GM12878 (cell line): ENCODE data around the gene POLK. TPM values are rescaled to one million over a fixed set of nuclear protein-coding genes. Genes with fewer than 3 reads are reported as not detected.

Experiments
- ATAC-seq: fragments of 200-7000 bp; cut with Tn5 transposase; 3 replicates; pipeline ENCODE4 v1.9.1; 2020; ENCODE audit warnings: mild to moderate bottlenecking, moderate library complexity
- BruUV-seq: library from RNA; stranded (reverse); fragments of 400-500 nt; replicated peaks from 2 replicates; lab custom pipeline; 2021; lab: Mats Ljungman, UMichigan
- CTCF ChIA-PET: fragments of 300-600 bp; sonication (Branson Sonifier 250); formaldehyde crosslinking; extraction: SDS; loops from one replicate; lab custom pipeline; 2021; ENCODE audit warnings: inconsistent platforms; lab: Yijun Ruan, JAX
- POLR2A ChIA-PET: fragments of 350-600 bp; formaldehyde crosslinking; extraction: SDS; loops from one replicate; lab custom pipeline; 2021; ENCODE audit warnings: inconsistent platforms; lab: Charles Lee
- RAD21 ChIA-PET: fragments of 300-600 bp; sonication (Branson Sonifier 250); formaldehyde crosslinking; loops from one replicate; lab custom pipeline; 2023; ENCODE audit warnings: antibody characterized with exemption; ENCODE audit not compliant: unreplicated experiment; lab: Charles Lee
- SMC1A ChIA-PET: fragments of 300-600 bp; sonication (Branson Sonifier 250); formaldehyde crosslinking; loops from one replicate; lab custom pipeline; 2023; ENCODE audit not compliant: unreplicated experiment, uncharacterized antibody; lab: Charles Lee
- DNase-seq: peaks from one replicate; pipeline ENCODE4 v3.0.0-alpha.2; 2011; ENCODE audit warnings: low read depth, low spot score
- FAIRE-seq: peaks from 3 replicates; lab custom pipeline; 2011; peaks lifted over from hg19 to GRCh38; lab: Jason Lieb, UNC
- H2AFZ ChIP-seq: 2 replicates; pipeline ENCODE4 v1.6.0; 2011; ENCODE audit warnings: low read depth, low read length, control low read depth; ENCODE audit not compliant: control insufficient read depth
- H3K27ac ChIP-seq: 2 replicates; pipeline ENCODE4 v1.5.1; 2011; ENCODE audit warnings: control low read depth; ENCODE audit not compliant: control insufficient read depth, insufficient read depth
- H3K27me3 ChIP-seq, 2 experiments: replicated peaks in 1 of 2; 2 replicates each; pipeline versions ENCODE4 v1.6.0 to v1.6.1; 2011; ENCODE audit warnings: low read length in 1 of 2; ENCODE audit not compliant: control insufficient read depth in 2 of 2, insufficient read depth in 2 of 2
- H3K36me3 ChIP-seq, 2 experiments: 2 replicates each; pipeline ENCODE4 v1.5.1; 2011; ENCODE audit warnings: low read length in 1 of 2; ENCODE audit not compliant: control insufficient read depth in 2 of 2, insufficient read depth in 2 of 2
- H3K4me1 ChIP-seq: 2 replicates; pipeline ENCODE4 v1.6.1; 2011; ENCODE audit warnings: mild to moderate bottlenecking, low read length, moderate library complexity, mixed read lengths; ENCODE audit not compliant: control insufficient read depth, insufficient read depth
- H3K4me2 ChIP-seq: 2 replicates; pipeline ENCODE4 v1.6.0; 2011; ENCODE audit warnings: control low read depth; ENCODE audit not compliant: control insufficient read depth, insufficient read depth
- H3K4me3 ChIP-seq: fragments of 200-600 bp; sonication (generic); 2 replicates; pipeline ENCODE4 v1.5.1; 2016
- H3K79me2 ChIP-seq: 2 replicates; pipeline ENCODE4 v1.6.0; 2011; ENCODE audit warnings: low read length; ENCODE audit not compliant: control insufficient read depth, insufficient read depth
- H3K9ac ChIP-seq: 2 replicates; pipeline ENCODE4 v1.8.0; 2011; ENCODE audit warnings: low read length, control low read depth, mixed read lengths; ENCODE audit not compliant: control insufficient read depth, insufficient read depth
- H3K9me3 ChIP-seq: replicated peaks from 3 replicates; pipeline ENCODE4 v1.5.1; 2011; ENCODE audit warnings: mild to moderate bottlenecking, low read length; ENCODE audit not compliant: control insufficient read depth, insufficient read depth
- H4K20me1 ChIP-seq: 2 replicates; pipeline ENCODE4 v1.6.0; 2011; ENCODE audit not compliant: control insufficient read depth, insufficient read depth
- ASH2L ChIP-seq: fragments of 300-600, 200-600 bp; sonication (generic); IDR thresholded peaks from 2 replicates; pipeline ENCODE4 v1.6.1; 2017; ENCODE audit warnings: low read depth, mild to moderate bottlenecking, borderline replicate concordance
- BACH1 ChIP-seq: fragments of 450-650 bp; IDR thresholded peaks from 2 replicates; pipeline ENCODE4 v1.6.1; 2017; ENCODE audit warnings: mild to moderate bottlenecking, borderline replicate concordance
- CEBPZ ChIP-seq: fragments of 150-350 bp; IDR thresholded peaks from 2 replicates; pipeline ENCODE4 v1.6.1; 2016; ENCODE audit warnings: low read depth, low read length
- ETV6 ChIP-seq, 2 experiments: fragments of 450-650 bp in 1 of 2; IDR thresholded peaks in 1 of 2; conservative IDR thresholded peaks in 1 of 2; 2 replicates each; pipeline ENCODE4 v1.6.1; 2014; ENCODE audit warnings: antibody characterized with exemption in 1 of 2, borderline replicate concordance in 1 of 2, low read depth in 1 of 2, mild to moderate bottlenecking in 1 of 2, moderate library complexity in 1 of 2
- EZH2 ChIP-seq: IDR thresholded peaks from 2 replicates; pipeline ENCODE4 v1.6.1; 2012; ENCODE audit warnings: low read depth, mild to moderate bottlenecking, control low read depth, inconsistent platforms, low read length, borderline replicate concordance; ENCODE audit not compliant: control insufficient read depth
- GABPA ChIP-seq: IDR thresholded peaks from 2 replicates; pipeline ENCODE4 v1.6.1; 2014; ENCODE audit warnings: antibody characterized with exemption, low read depth, mild to moderate bottlenecking, inconsistent platforms
- GATAD2B ChIP-seq: fragments of 450-650 bp; conservative IDR thresholded peaks from 2 replicates; pipeline ENCODE4 v1.6.1; 2017; ENCODE audit warnings: low read depth, mild to moderate bottlenecking, moderate library complexity
- KDM1A ChIP-seq: fragments of 200-600 bp; sonication (generic); IDR thresholded peaks from 2 replicates; pipeline ENCODE4 v1.6.1; 2016; ENCODE audit warnings: borderline replicate concordance
- NFIC ChIP-seq: IDR thresholded peaks from 2 replicates; pipeline ENCODE4 v1.6.1; 2012; ENCODE audit warnings: low read depth, mild to moderate bottlenecking, inconsistent platforms, low read length, moderate library complexity
- NFYA ChIP-seq: IDR thresholded peaks from 2 replicates; pipeline ENCODE4 v1.6.1; 2011; ENCODE audit warnings: low read depth, mild to moderate bottlenecking, low read length, improper control_type of control experiment, borderline replicate concordance
- PML ChIP-seq: IDR thresholded peaks from 2 replicates; pipeline ENCODE4 v1.6.1; 2012; ENCODE audit warnings: low read length, inconsistent platforms
- SUPT20H ChIP-seq: IDR thresholded peaks from 2 replicates; pipeline ENCODE4 v1.6.1; 2011; ENCODE audit warnings: low read depth, mild to moderate bottlenecking, low read length, moderate library complexity, borderline replicate concordance; ENCODE audit not compliant: control insufficient read depth
- TCF12 ChIP-seq: IDR thresholded peaks from 2 replicates; pipeline ENCODE4 v1.6.1; 2011; ENCODE audit warnings: low read depth, mild to moderate bottlenecking, low read length
- USF1 ChIP-seq: IDR thresholded peaks from 2 replicates; pipeline ENCODE4 v1.6.1; 2011; ENCODE audit warnings: borderline replicate concordance, low read depth, mild to moderate bottlenecking, moderate library complexity, mixed read lengths, low read length; ENCODE audit not compliant: insufficient read depth; ENCODE audit errors: extremely low read length
- YBX1 ChIP-seq: fragments of 450-650 bp; IDR thresholded peaks from 2 replicates; pipeline ENCODE4 v1.6.1; 2016; ENCODE audit warnings: antibody characterized with exemption
- ZNF207 ChIP-seq: fragments of 450-650 bp; IDR thresholded peaks from 2 replicates; pipeline ENCODE4 v1.6.1; 2014; ENCODE audit warnings: antibody characterized with exemption, mild to moderate bottlenecking, borderline replicate concordance
- ZNF24 ChIP-seq: fragments of 450-650 bp; IDR thresholded peaks from 2 replicates; pipeline ENCODE4 v1.6.1; 2017; ENCODE audit warnings: antibody characterized with exemption, mild to moderate bottlenecking
- ZSCAN29 ChIP-seq: fragments of 450-650 bp; IDR thresholded peaks from 2 replicates; pipeline ENCODE4 v1.6.1; 2017; ENCODE audit warnings: mild to moderate bottlenecking, moderate library complexity
- ZZZ3 ChIP-seq: IDR thresholded peaks from 2 replicates; pipeline ENCODE4 v1.6.1; 2011; ENCODE audit warnings: low read depth; ENCODE audit not compliant: control insufficient read depth, insufficient read length
- WGBS: methylation state at CpG from one replicate; pipeline ENCODE4 v1.1.6; 2016; ENCODE audit warnings: low lambda C conversion rate; ENCODE audit not compliant: insufficient replicate concordance, insufficient coverage; ENCODE audit errors: missing lambda C conversion rate; 5-methylcytosine and 5-hydroxymethylcytosine counted together
- in situ Hi-C: fragments of 300-500 bp; cut with MboI; formaldehyde crosslinking; loops from 9 replicates; pipeline ENCODE4 v1.14.3; 2018; ENCODE audit warnings: mixed read lengths
- intact Hi-C: fragments of 100-400 bp; cut with micrococcal nuclease; formaldehyde crosslinking; loops from one replicate; pipeline ENCODE4 v1.14.2; 2022; ENCODE audit not compliant: unreplicated experiment
- polyA plus RNA-seq, 11 experiments: library from polyadenylated mRNA; depleted of rRNA in 4 of 11; unstranded in 6 of 11; stranded (reverse) in 5 of 11; fragments of >200 nt; fragmentation: Nextera tagmentation in 4 of 11; fragmentation: Illumina TruSeq in 1 of 11; extraction: Ambion mirVana in 4 of 11; extraction: Trizol in 1 of 11; gene quantifications; 1 replicate in 1 of 11; 2 replicates in 10 of 11; pipeline versions ENCODE4 v1.2.1 to v1.2.3, GENCODE V29; 2011 to 2016; ENCODE audit warnings: inconsistent platforms in 2 of 11, missing spikeins in 2 of 11, low read depth in 1 of 11
- total RNA-seq, 4 experiments: library from RNA; depleted of rRNA in 3 of 4; stranded (reverse); fragments of >200 nt in 3 of 4; fragmentation: Illumina TruSeq in 1 of 4; extraction: Trizol in 1 of 4; gene quantifications; 2 replicates each; pipeline versions ENCODE4 v1.2.1 to v1.2.3, GENCODE V29; 2013 to 2021

Gene POLK
- total and polyA plus RNA-seq, 10 of the 15 experiments (the other 5 are each of a cell fraction or from before 2014, with no cell fraction given), result 10.4 to 47.6 (median 29.0) TPM

GRCh38 chr5:75547812-75548211 lies 36.1 kb downstream of the POLK start:
- CTCF ChIA-PET, result interaction anchor here (0.6 to 1.5 kb wide), 3 partner anchors 9 to 34 kb away, joined by 3 to 4 read pairs (median 3); no protein-coding TSS in a partner anchor
- Histone ChIP-seq H3K27ac (no peak overlapping the region), H3K79me2 (peaks cover 9% of the 10 kb centered on the region), H3K9me3 (peaks cover 1% of the 10 kb centered on the region; the same call in 2 of the 3 replicates), H3K4me1 (no peaks in the 10 kb centered on the region), H3K36me3 (peaks cover 2 to 4% of the 10 kb centered on the region in 2 experiments; a peak in 2 of 4 replicates), H2AFZ (no peak overlapping the region), H4K20me1 (no peaks in the 10 kb centered on the region), H3K4me3 (no peak overlapping the region), H3K9ac (no peak overlapping the region), H3K4me2 (no peak overlapping the region), H3K27me3 (no peaks in the 10 kb centered on the region)
- BruUV-seq, result no TSS peak
- no peak for FAIRE-seq
- intact Hi-C loops (no loop called here), in situ Hi-C loops (no loop called here)
- POLR2A ChIA-PET, result interaction anchor here (1.3 kb wide), 1 partner anchor 20 kb away, joined by 4 read pairs; no protein-coding TSS in a partner anchor
- no peak for DNase-seq
- RAD21 ChIA-PET, result interaction anchor here (0.8 to 1.6 kb wide), 3 partner anchors 28 to 1176 kb away, joined by 3 to 5 read pairs (median 4); no protein-coding TSS in a partner anchor
- SMC1A ChIA-PET, result interaction anchor here (0.6 to 2.6 kb wide), 5 partner anchors 8 to 33 kb away, joined by 3 to 8 read pairs (median 4); no protein-coding TSS in a partner anchor
- ATAC-seq, result peak; percentile 50
- 85% methylated on average over 3 of the region's 3 CpGs for WGBS
- TF ChIP-seq ZNF207 (no peak), USF1 (no peak), NFYA (no peak), GATAD2B (no peak), ZZZ3 (no peak), YBX1 (no peak), ZNF24 (no peak), ZSCAN29 (no peak), ETV6 (conservative IDR thresholded peaks at IDR 0.05 in 1 of 2, IDR thresholded peaks at IDR 0.05 in 1 of 2; ENCODE audit: borderline replicate concordance in 1 of 2, low read depth in 1 of 2) (no peak), PML (no peak), EZH2 (no peak), NFIC (no peak), TCF12 (no peak), GABPA (no peak), BACH1 (no peak), SUPT20H (no peak), ASH2L (no peak), KDM1A (no peak), CEBPZ (no peak)
